Fibroblast of mammary gland (primary cell): Measurements from ENCODE around the gene TRDN.

Experiments used
- DNase-seq: peaks from one replicate; pipeline ENCODE4 v3.0.0-alpha.2; 2010; ENCODE audit warnings: low read depth
- H3K4me3 ChIP-seq: 2 replicates; pipeline ENCODE4 v1.5.1; 2011; ENCODE audit warnings: low read depth, mild to moderate bottlenecking, low read length, moderate library complexity; ENCODE audit not compliant: control insufficient read depth
- CTCF ChIP-seq: conservative IDR thresholded peaks from 2 replicates; pipeline ENCODE4 v1.5.1; 2011; ENCODE audit warnings: low read depth, low read length, inconsistent platforms; ENCODE audit not compliant: control insufficient read depth, insufficient read depth

The TRDN gene

DNA sequence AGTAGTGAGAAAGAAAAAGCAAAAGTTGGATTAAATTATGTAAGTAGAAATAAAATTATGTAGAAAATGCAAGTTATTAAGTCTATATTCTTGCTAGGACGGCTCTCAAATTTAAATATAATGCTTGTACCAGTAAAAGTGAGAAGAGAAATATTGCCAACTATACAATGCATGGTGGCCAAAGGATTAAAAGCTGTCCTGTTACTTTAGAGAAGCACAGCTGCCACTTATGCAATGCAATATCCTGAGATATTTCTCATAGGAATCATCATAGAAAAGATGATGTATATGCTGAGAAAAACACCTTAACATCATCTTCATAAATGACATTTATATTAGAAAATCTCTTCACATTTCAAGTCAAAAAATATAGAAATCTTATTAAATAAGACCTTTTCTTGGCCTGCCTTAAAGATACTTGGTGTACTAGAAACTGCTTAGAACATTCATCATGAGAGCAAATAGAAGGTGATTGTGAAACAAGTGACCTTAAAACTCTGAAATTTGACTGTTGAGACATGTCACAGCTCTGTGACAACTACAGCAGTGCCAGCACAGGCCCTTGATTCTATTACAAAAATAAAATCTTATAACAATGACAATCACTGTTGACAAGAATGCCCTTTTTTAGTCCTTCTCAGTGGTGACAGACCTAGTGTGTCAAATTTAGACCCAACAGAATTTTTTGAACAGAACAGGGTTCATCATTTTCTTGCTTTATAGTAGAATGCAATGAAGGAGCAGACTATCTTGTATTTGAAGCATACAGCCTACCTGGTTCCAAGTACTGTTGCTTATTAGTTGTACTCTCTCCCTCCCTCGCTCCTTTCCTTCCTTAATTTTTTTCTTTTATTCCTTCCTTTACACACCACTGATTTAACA, 467.6 kb downstream of the TRDN start:
- TF ChIP-seq CTCF: no peak
- no peak overlapping the region for H3K4me3 ChIP-seq
- no peak for DNase-seq

- H3K4me3 ChIP-seq: no peak overlapping the region
- DNase-seq: no peak
- no peak for TF ChIP-seq CTCF
Measured at GRCh38 chr6:123168466-123168865, 468.3 kb downstream of the TRDN start.
